MM.1S (cell line): ENCODE measurements around the gene FRAS1.

Experiments used
- DNase-seq: peaks from one replicate; pipeline ENCODE4 v3.0.0-alpha.2; 2015
- H2AFZ ChIP-seq: fragments of 300-600 bp; sonication (generic); 2 replicates; pipeline ENCODE4 v1.6.0; 2016; ENCODE audit warnings: antibody characterized with exemption, low read length
- H3F3A ChIP-seq: fragments of 300-600 bp; sonication (generic); 2 replicates; pipeline ENCODE4 v1.6.1; 2016; ENCODE audit warnings: mild to moderate bottlenecking, antibody characterized with exemption, low read length, moderate library complexity, mixed read lengths; ENCODE audit not compliant: insufficient read depth
- H3K27ac ChIP-seq: fragments of 300-600 bp; sonication (generic); 2 replicates; pipeline ENCODE4 v1.5.1; 2016; ENCODE audit warnings: mild to moderate bottlenecking, low read length
- H3K27me3 ChIP-seq: fragments of 300-600 bp; sonication (generic); replicated peaks from 2 replicates; pipeline ENCODE4 v1.6.0; 2016; ENCODE audit warnings: low read length; ENCODE audit not compliant: insufficient read depth
- H3K36me3 ChIP-seq: fragments of 300-600 bp; sonication (generic); replicated peaks from 2 replicates; pipeline ENCODE4 v1.6.1; 2016; ENCODE audit warnings: mild to moderate bottlenecking, low read length, mixed read lengths; ENCODE audit not compliant: insufficient read depth
- H3K4me1 ChIP-seq: fragments of 300-600 bp; sonication (generic); 2 replicates; pipeline ENCODE4 v1.6.1; 2016; ENCODE audit warnings: low read length, mixed read lengths
- H3K4me2 ChIP-seq: fragments of 300-600 bp; sonication (generic); 2 replicates; pipeline ENCODE4 v1.6.0; 2016; ENCODE audit warnings: low read depth, low read length
- H3K4me3 ChIP-seq: fragments of 300-600 bp; sonication (generic); 2 replicates; pipeline ENCODE4 v1.5.1; 2016; ENCODE audit warnings: low read length, mixed read lengths
- H3K79me2 ChIP-seq: fragments of 300-600 bp; sonication (generic); 2 replicates; pipeline ENCODE4 v1.6.1; 2016; ENCODE audit warnings: mixed run types, low read length, mixed read lengths
- H3K9ac ChIP-seq: fragments of 300-600 bp; sonication (generic); 2 replicates; pipeline ENCODE4 v1.6.1; 2016; ENCODE audit warnings: low read length, mixed read lengths
- H3K9me2 ChIP-seq: fragments of 300-600 bp; sonication (generic); replicated peaks from 2 replicates; pipeline ENCODE4 v1.6.1; 2016; ENCODE audit warnings: mild to moderate bottlenecking, low read length, mixed read lengths; ENCODE audit not compliant: insufficient read depth
- H3K9me3 ChIP-seq: fragments of 300-600 bp; sonication (generic); replicated peaks from 2 replicates; pipeline ENCODE4 v1.6.1; 2016; ENCODE audit warnings: mild to moderate bottlenecking, low read length, mixed read lengths; ENCODE audit not compliant: insufficient read depth
- H4K20me1 ChIP-seq: fragments of 300-600 bp; sonication (generic); 2 replicates; pipeline ENCODE4 v1.6.1; 2016; ENCODE audit warnings: mild to moderate bottlenecking, low read length, moderate library complexity, mixed read lengths; ENCODE audit not compliant: insufficient read depth
- EZH2 ChIP-seq: fragments of 300-600 bp; sonication (generic); optimal IDR thresholded peaks from 2 replicates; pipeline ENCODE3; 2017; ENCODE audit warnings: low read depth, mild to moderate bottlenecking, antibody characterized with exemption, low read length, mixed read lengths
- EZH2phosphoT487 ChIP-seq: fragments of 300-600 bp; sonication (generic); IDR thresholded peaks from 2 replicates; pipeline ENCODE4 v1.6.1; 2018; ENCODE audit warnings: antibody characterized with exemption, low read length
- TF ChIP-seq, protein P1 (sequence below): fragments of 300-600 bp; sonication (generic); IDR thresholded peaks from 2 replicates; pipeline ENCODE4 v1.5.1; 2016; ENCODE audit warnings: antibody characterized with exemption, low read length, mixed read lengths

The FRAS1 gene

GRCh38 chr4:78220283-78220682 is 163.2 kb downstream of the FRAS1 start:
- no peaks in the 10 kb centered on the region for H3K36me3 ChIP-seq
- no peak overlapping the region for H3K4me3 ChIP-seq
- no peak for TF ChIP-seq EZH2
- TF ChIP-seq, protein P1, sequence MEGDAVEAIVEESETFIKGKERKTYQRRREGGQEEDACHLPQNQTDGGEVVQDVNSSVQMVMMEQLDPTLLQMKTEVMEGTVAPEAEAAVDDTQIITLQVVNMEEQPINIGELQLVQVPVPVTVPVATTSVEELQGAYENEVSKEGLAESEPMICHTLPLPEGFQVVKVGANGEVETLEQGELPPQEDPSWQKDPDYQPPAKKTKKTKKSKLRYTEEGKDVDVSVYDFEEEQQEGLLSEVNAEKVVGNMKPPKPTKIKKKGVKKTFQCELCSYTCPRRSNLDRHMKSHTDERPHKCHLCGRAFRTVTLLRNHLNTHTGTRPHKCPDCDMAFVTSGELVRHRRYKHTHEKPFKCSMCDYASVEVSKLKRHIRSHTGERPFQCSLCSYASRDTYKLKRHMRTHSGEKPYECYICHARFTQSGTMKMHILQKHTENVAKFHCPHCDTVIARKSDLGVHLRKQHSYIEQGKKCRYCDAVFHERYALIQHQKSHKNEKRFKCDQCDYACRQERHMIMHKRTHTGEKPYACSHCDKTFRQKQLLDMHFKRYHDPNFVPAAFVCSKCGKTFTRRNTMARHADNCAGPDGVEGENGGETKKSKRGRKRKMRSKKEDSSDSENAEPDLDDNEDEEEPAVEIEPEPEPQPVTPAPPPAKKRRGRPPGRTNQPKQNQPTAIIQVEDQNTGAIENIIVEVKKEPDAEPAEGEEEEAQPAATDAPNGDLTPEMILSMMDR, result no peak
- no peak for TF ChIP-seq EZH2phosphoT487
- no peaks in the 10 kb centered on the region for H3F3A ChIP-seq
- no peaks in the 10 kb centered on the region for H4K20me1 ChIP-seq
- H3K4me2 ChIP-seq, result no peak overlapping the region
- H3K9me3 ChIP-seq, result no peaks in the 10 kb centered on the region
- H3K27ac ChIP-seq, result no peak overlapping the region
- H3K27me3 ChIP-seq, result no peaks in the 10 kb centered on the region
- H3K9ac ChIP-seq, result no peak overlapping the region
- no peak overlapping the region for H2AFZ ChIP-seq
- no peaks in the 10 kb centered on the region for H3K9me2 ChIP-seq
- DNase-seq, result no peak
- H3K79me2 ChIP-seq, result no peaks in the 10 kb centered on the region
- no peaks in the 10 kb centered on the region for H3K4me1 ChIP-seq

DNA sequence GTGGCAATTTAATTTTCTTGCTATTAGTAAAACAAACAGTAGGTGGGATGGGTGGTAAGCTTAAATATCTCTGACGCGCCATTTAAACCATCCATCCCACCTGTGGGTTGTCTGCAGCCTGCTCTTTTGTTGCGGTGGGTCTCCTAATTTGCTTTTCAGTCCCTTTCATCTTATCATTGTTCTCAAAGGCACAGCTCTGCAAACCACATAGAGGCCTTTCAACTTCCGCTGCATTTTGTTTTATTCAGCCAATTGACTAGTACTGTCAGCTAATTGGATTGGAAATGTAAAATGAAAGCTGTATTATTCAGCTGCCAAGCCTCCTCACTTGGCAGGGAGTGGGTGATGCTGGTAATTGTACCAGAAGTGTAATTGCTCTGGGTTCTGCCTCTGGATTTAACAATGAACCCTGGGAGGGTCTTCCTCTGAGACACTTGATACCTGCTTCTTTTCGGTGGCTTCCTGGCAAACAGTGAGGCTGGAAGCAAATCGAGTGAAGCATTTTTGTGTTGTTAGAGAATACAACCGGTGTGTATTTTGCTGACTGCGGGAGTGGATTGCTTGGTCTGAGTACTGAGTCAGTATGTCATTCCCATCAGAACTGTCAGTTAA is 165.6 kb downstream of the FRAS1 start:
- Histone ChIP-seq H3K36me3 (no peaks in the 10 kb centered on the region), H3K4me2 (no peak overlapping the region), H3K27ac (no peak overlapping the region), H4K20me1 (no peaks in the 10 kb centered on the region), H3K9me3 (no peaks in the 10 kb centered on the region), H3K27me3 (no peaks in the 10 kb centered on the region), H3K9ac (no peak overlapping the region), H3K9me2 (no peaks in the 10 kb centered on the region), H3F3A (no peaks in the 10 kb centered on the region), H2AFZ (no peak overlapping the region), H3K4me1 (no peaks in the 10 kb centered on the region), H3K79me2 (no peaks in the 10 kb centered on the region), H3K4me3 (no peak overlapping the region)
- TF ChIP-seq EZH2phosphoT487 (no peak), EZH2 (no peak)
- TF ChIP-seq, protein P1, result no peak
- no peak for DNase-seq

- H3K9me2 ChIP-seq, result no peaks in the 10 kb centered on the region
- H3K4me1 ChIP-seq, result no peaks in the 10 kb centered on the region
- no peak overlapping the region for H3K27ac ChIP-seq
- TF ChIP-seq, protein P1, result no peak
- TF ChIP-seq EZH2 (no peak), EZH2phosphoT487 (no peak)
- H3K36me3 ChIP-seq, result no peaks in the 10 kb centered on the region
- no peaks in the 10 kb centered on the region for H3K9me3 ChIP-seq
- no peak overlapping the region for H3K9ac ChIP-seq
- H3K79me2 ChIP-seq, result no peaks in the 10 kb centered on the region
- no peak overlapping the region for H3K4me2 ChIP-seq
- no peaks in the 10 kb centered on the region for H3F3A ChIP-seq
- no peak overlapping the region for H3K4me3 ChIP-seq
- no peak overlapping the region for H2AFZ ChIP-seq
- no peaks in the 10 kb centered on the region for H3K27me3 ChIP-seq
- H4K20me1 ChIP-seq, result no peaks in the 10 kb centered on the region
- DNase-seq, result no peak
Measured at GRCh38 chr4:78225236-78225635, 168.1 kb downstream of the FRAS1 start.
